ENCODE results near the gene PIGQ.

PIGQ gene

GRCh38 chr16:536746-537145 lies 33.0 kb upstream of the PIGQ start:
- Histone ChIP-seq H3K27me3 (replicated peaks; ENCODE audit: control insufficient read depth, insufficient read depth, low read length) (no peaks in the 10 kb centered on the region), H3K4me3 (ENCODE audit: low read length) (no peak overlapping the region), H3K9ac (ENCODE audit: low read length) (no peak overlapping the region), H3K36me3 (ENCODE audit: control insufficient read depth, insufficient read depth, low read length, severe bottlenecking) (peaks cover 9% of the 10 kb centered on the region), H3K9me3 (ENCODE audit: control insufficient read depth, low read length) (no peaks in the 10 kb centered on the region), H3K4me1 (ENCODE audit: control insufficient read depth, insufficient read depth, low read length) (peaks cover 14% of the 10 kb centered on the region)
- DNase-seq (ENCODE audit: low read depth): no peak

- Histone ChIP-seq H3K36me3 (ENCODE audit: control insufficient read depth, insufficient read depth, low read length, severe bottlenecking) (peaks cover 9% of the 10 kb centered on the region), H3K27me3 (replicated peaks; ENCODE audit: control insufficient read depth, insufficient read depth, low read length) (no peaks in the 10 kb centered on the region), H3K4me1 (ENCODE audit: control insufficient read depth, insufficient read depth, low read length) (peaks cover 14% of the 10 kb centered on the region), H3K9ac (ENCODE audit: low read length) (no peak overlapping the region), H3K4me3 (ENCODE audit: low read length) (no peak overlapping the region), H3K9me3 (ENCODE audit: control insufficient read depth, low read length) (no peaks in the 10 kb centered on the region)
- no peak for DNase-seq (ENCODE audit: low read depth)
These were observed 32.1 kb upstream of the PIGQ start for GRCh38 chr16:537415-538335.

DNA sequence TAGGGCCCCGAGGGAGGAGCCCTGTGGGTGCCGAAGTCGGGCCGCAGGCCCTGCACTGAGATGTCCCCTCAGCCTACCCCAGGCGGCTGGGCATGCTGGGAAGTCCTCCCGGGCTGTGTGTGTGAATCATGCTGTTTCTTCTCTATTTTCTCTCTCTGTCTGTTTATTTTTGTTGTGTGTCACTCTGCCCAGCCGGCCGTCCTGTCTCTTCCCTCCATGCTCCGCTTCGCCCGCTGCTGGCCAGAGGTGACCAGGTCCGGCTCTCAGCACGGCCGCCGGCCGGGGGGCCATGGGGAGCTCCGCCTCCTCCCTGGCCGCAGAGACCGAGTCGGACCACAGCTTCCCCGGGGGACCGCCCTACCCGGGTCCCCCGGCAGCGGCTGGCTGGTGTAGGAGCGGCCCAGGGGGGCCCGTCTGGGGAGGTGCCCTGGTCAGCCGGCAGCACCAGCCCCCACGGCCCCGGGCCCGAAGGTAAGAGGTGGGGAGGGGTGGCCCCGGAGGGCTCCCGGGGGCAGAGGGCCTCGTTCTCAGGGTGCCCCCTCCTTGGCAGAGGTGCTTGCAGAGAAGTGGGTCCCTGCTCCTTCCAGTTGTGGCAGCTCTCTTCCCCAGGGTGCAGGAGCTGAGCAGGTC lies 29.8 kb upstream of the PIGQ start:
- peak; percentile 72 for DNase-seq (ENCODE audit: low read depth)
- H3K9ac ChIP-seq (ENCODE audit: low read length): no peak overlapping the region
- H3K9me3 ChIP-seq (ENCODE audit: control insufficient read depth, low read length): no peaks in the 10 kb centered on the region
- no peaks in the 10 kb centered on the region for H3K27me3 ChIP-seq (replicated peaks; ENCODE audit: control insufficient read depth, insufficient read depth, low read length)
- H3K4me3 ChIP-seq (ENCODE audit: low read length): no peak overlapping the region
- H3K4me1 ChIP-seq (ENCODE audit: control insufficient read depth, insufficient read depth, low read length): peaks cover 7% of the 10 kb centered on the region
- peaks cover 9% of the 10 kb centered on the region for H3K36me3 ChIP-seq (ENCODE audit: control insufficient read depth, insufficient read depth, low read length, severe bottlenecking)

GRCh38 chr16:540645-541340 lies 29.0 kb upstream of the PIGQ start:
- H3K4me3 ChIP-seq (ENCODE audit: low read length): no peak overlapping the region
- H3K27me3 ChIP-seq (replicated peaks; ENCODE audit: control insufficient read depth, insufficient read depth, low read length): no peaks in the 10 kb centered on the region
- no peak overlapping the region for H3K9ac ChIP-seq (ENCODE audit: low read length)
- no peak for DNase-seq (ENCODE audit: low read depth)
- H3K9me3 ChIP-seq (ENCODE audit: control insufficient read depth, low read length): no peaks in the 10 kb centered on the region
- H3K4me1 ChIP-seq (ENCODE audit: control insufficient read depth, insufficient read depth, low read length): no peaks in the 10 kb centered on the region
- peaks cover 9% of the 10 kb centered on the region for H3K36me3 ChIP-seq (ENCODE audit: control insufficient read depth, insufficient read depth, low read length, severe bottlenecking)

- Histone ChIP-seq H3K36me3 (ENCODE audit: control insufficient read depth, insufficient read depth, low read length, severe bottlenecking) (peaks cover 6% of the 10 kb centered on the region), H3K4me1 (ENCODE audit: control insufficient read depth, insufficient read depth, low read length) (no peaks in the 10 kb centered on the region), H3K9ac (ENCODE audit: low read length) (no peak overlapping the region), H3K27me3 (replicated peaks; ENCODE audit: control insufficient read depth, insufficient read depth, low read length) (no peaks in the 10 kb centered on the region), H3K9me3 (ENCODE audit: control insufficient read depth, low read length) (no peaks in the 10 kb centered on the region), H3K4me3 (ENCODE audit: low read length) (no peak overlapping the region)
- DNase-seq (ENCODE audit: low read depth): no peak
These were observed 26.2 kb upstream of the PIGQ start for GRCh38 chr16:543301-544164.

GRCh38 chr16:544517-544916 lies 25.3 kb upstream of the PIGQ start:
- Histone ChIP-seq H3K4me1 (ENCODE audit: control insufficient read depth, insufficient read depth, low read length) (no peaks in the 10 kb centered on the region), H3K9me3 (ENCODE audit: control insufficient read depth, low read length) (no peaks in the 10 kb centered on the region), H3K36me3 (ENCODE audit: control insufficient read depth, insufficient read depth, low read length, severe bottlenecking) (peaks cover 9% of the 10 kb centered on the region), H3K27me3 (replicated peaks; ENCODE audit: control insufficient read depth, insufficient read depth, low read length) (no peaks in the 10 kb centered on the region), H3K9ac (ENCODE audit: low read length) (no peak overlapping the region), H3K4me3 (ENCODE audit: low read length) (no peak overlapping the region)
- no peak for DNase-seq (ENCODE audit: low read depth)

DNA sequence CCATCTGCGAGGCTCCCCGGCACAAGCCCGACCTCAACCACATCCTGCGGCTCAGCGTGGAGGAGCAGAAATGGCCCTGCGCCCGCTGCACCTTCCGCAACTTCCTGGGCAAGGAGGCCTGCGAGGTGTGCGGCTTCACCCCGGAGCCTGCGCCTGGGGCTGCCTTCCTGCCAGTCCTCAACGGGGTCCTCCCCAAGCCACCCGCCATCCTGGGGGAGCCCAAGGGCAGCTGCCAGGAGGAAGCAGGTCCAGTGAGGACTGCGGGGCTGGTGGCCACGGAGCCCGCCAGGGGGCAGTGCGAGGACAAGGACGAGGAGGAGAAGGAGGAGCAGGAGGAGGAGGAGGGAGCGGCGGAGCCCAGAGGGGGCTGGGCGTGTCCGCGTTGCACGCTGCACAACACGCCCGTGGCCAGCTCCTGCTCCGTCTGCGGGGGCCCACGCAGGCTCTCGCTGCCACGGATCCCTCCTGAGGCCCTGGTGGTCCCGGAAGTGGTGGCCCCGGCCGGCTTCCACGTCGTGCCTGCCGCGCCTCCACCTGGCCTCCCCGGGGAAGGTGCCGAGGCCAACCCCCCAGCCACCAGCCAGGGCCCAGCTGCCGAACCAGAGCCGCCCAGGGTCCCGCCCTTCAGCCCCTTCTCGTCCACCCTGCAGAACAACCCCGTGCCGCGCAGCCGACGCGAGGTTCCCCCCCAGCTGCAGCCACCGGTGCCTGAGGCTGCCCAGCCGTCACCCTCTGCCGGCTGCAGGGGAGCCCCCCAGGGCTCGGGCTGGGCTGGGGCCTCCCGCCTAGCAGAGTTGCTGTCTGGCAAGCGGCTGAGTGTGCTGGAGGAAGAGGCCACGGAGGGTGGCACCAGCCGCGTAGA lies 22.6 kb upstream of the PIGQ start:
- no peak for DNase-seq (ENCODE audit: low read depth)
- Histone ChIP-seq H3K4me1 (ENCODE audit: control insufficient read depth, insufficient read depth, low read length) (no peaks in the 10 kb centered on the region), H3K4me3 (ENCODE audit: low read length) (no peak overlapping the region), H3K9ac (ENCODE audit: low read length) (no peak overlapping the region), H3K27me3 (replicated peaks; ENCODE audit: control insufficient read depth, insufficient read depth, low read length) (no peaks in the 10 kb centered on the region), H3K9me3 (ENCODE audit: control insufficient read depth, low read length) (no peaks in the 10 kb centered on the region), H3K36me3 (ENCODE audit: control insufficient read depth, insufficient read depth, low read length, severe bottlenecking) (peaks cover 17% of the 10 kb centered on the region)

- H3K27me3 ChIP-seq (replicated peaks; ENCODE audit: control insufficient read depth, insufficient read depth, low read length): no peaks in the 10 kb centered on the region
- no peak overlapping the region for H3K4me3 ChIP-seq (ENCODE audit: low read length)
- no peaks in the 10 kb centered on the region for H3K4me1 ChIP-seq (ENCODE audit: control insufficient read depth, insufficient read depth, low read length)
- H3K9ac ChIP-seq (ENCODE audit: low read length): no peak overlapping the region
- no peak for DNase-seq (ENCODE audit: low read depth)
- no peaks in the 10 kb centered on the region for H3K9me3 ChIP-seq (ENCODE audit: control insufficient read depth, low read length)
- peaks cover 17% of the 10 kb centered on the region for H3K36me3 ChIP-seq (ENCODE audit: control insufficient read depth, insufficient read depth, low read length, severe bottlenecking)
These were observed 21.2 kb upstream of the PIGQ start for GRCh38 chr16:548586-548985.

DNA sequence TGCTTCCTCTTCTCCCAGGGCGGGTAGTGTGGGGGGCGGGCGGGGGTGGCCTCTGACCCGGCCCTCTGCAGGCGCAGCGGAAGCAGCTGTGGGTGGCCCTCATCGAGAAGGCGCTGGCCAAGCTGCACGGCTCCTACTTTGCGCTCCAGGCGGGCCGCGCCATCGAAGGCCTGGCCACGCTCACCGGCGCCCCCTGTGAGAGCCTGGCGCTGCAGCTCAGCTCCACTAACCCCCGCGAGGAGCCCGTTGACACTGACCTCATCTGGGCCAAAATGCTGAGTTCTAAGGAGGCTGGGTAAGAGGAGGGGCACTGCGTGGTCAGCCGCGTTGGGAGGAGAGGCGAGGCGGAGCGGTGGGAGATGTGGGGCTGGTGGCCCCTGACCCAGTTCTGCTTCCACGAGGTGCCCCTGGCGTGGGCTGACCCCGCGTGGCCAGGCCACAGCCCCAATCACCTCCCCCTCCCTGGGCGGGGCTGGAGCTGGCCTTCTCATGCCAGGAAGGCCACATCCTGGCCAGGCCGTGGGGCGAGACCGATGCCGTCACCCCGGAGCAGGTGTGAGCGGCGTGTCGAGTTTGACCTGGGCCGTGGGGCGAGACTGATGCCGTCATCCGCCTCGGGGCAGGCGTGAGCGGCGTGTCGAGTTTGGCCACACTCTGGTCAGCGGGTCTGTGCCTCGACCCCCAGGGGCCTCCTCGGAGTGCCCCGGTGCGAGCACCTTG lies 20.1 kb upstream of the PIGQ start:
- peaks cover 17% of the 10 kb centered on the region for H3K36me3 ChIP-seq (ENCODE audit: control insufficient read depth, insufficient read depth, low read length, severe bottlenecking)
- no peak overlapping the region for H3K4me3 ChIP-seq (ENCODE audit: low read length)
- H3K4me1 ChIP-seq (ENCODE audit: control insufficient read depth, insufficient read depth, low read length): peaks cover 8% of the 10 kb centered on the region
- no peaks in the 10 kb centered on the region for H3K27me3 ChIP-seq (replicated peaks; ENCODE audit: control insufficient read depth, insufficient read depth, low read length)
- no peaks in the 10 kb centered on the region for H3K9me3 ChIP-seq (ENCODE audit: control insufficient read depth, low read length)
- no peak overlapping the region for H3K9ac ChIP-seq (ENCODE audit: low read length)
- no peak for DNase-seq (ENCODE audit: low read depth)

DNA sequence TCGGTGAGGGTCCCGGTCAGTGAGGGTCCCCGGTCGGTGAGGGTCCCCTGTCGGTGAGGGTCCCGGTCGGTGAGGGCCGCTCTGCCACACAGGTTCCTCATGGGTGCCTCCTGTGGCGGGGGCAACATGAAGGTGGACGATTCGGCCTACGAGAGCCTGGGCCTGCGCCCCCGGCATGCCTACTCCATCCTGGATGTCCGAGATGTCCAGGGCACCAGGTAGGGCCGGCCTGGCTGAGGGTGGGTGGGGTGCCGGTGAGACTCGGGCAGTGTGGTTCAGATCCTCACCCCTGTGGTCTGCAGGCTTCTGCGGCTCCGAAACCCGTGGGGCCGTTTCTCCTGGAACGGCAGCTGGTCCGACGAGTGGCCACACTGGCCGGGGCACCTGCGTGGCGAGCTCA lies 18.6 kb upstream of the PIGQ start:
- DNase-seq (ENCODE audit: low read depth): no peak

More for the DNA sequence above, 18.6 kb upstream of the PIGQ start:
- peaks cover 17% of the 10 kb centered on the region for H3K36me3 ChIP-seq (ENCODE audit: control insufficient read depth, insufficient read depth, low read length, severe bottlenecking)
- H3K9ac ChIP-seq (ENCODE audit: low read length): no peak overlapping the region
- H3K4me1 ChIP-seq (ENCODE audit: control insufficient read depth, insufficient read depth, low read length): peaks cover 11% of the 10 kb centered on the region
- no peaks in the 10 kb centered on the region for H3K9me3 ChIP-seq (ENCODE audit: control insufficient read depth, low read length)
- H3K27me3 ChIP-seq (replicated peaks; ENCODE audit: control insufficient read depth, insufficient read depth, low read length): no peaks in the 10 kb centered on the region
- no peak overlapping the region for H3K4me3 ChIP-seq (ENCODE audit: low read length)
